HG03457 (cell line): ENCODE data around the gene PIK3AP1.

Source experiments
- ATAC-seq: cut with Tn5 transposase; IDR thresholded peaks from one replicate; pipeline ENCODE4 v1.9.1; 2021; ENCODE audit warnings: moderate number of reproducible peaks; ENCODE audit not compliant: unreplicated experiment

Gene PIK3AP1

GRCh38 chr10:96614515-96614914 lies 105.8 kb downstream of the PIK3AP1 start:
- ATAC-seq = no peak

DNA sequence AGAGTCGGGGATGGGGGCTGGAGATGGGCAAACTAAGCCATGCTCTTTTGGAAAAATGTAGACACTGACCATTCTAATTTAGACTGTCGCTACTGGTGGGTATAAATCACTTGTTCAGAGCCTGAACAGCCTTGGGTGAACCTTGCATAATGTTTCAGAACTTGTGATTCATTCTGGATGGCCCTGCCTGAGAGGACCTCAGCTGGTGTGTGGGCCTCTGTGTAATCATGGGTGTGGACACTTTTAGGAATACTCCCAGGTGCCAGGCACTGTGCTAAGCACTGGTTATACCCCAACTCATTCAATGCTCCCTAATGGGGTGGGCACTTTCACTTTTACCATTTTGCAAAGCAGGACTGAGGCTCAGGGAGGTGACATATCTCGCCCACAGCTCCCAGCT lies 106.7 kb downstream of the PIK3AP1 start:
- no peak for ATAC-seq

- no peak for ATAC-seq
Observed at GRCh38 chr10:96612055-96612830, 108.1 kb downstream of the PIK3AP1 start.

DNA sequence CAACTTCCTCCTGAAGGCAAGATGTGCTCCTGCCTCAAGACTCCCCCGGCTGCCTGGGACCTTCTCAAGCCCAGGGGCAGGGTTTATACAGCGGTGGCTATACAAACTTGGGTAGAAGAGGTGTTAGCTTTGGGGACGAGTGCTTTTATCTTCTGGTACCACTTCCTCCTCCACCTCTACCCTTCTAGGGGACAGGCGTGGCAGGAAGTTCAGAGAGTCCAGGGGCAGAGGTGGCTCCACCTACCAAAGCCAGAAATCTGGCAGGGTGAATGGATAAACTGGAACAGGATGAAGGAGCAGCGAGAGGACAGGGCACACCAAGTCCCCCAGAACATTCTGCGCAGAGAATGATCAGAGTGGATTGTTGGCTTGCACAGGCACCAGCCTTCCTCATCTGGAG lies 109.5 kb downstream of the PIK3AP1 start:
- ATAC-seq = no peak

- no peak for ATAC-seq
Observed at GRCh38 chr10:96609510-96609909, 110.8 kb downstream of the PIK3AP1 start.

DNA sequence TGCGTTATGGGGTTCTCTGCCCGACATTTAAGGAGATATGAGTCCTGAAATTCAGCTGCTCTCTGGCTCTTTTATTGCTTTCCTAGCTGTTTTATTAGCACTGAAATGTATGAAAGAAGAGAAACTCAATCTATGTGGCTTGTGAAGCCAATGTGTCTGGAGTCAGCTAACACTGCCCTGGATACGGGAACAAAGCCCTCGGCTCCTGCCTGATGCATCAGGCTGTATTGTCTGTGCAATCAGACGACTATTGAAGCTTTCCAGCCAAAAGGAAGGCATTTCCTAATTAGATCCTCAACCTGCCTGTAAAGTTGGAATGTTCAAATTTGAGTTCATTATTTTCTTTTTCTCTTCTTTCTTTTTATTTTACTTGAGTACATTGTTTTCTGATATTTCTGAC lies 111.5 kb downstream of the PIK3AP1 start:
- no peak for ATAC-seq

DNA sequence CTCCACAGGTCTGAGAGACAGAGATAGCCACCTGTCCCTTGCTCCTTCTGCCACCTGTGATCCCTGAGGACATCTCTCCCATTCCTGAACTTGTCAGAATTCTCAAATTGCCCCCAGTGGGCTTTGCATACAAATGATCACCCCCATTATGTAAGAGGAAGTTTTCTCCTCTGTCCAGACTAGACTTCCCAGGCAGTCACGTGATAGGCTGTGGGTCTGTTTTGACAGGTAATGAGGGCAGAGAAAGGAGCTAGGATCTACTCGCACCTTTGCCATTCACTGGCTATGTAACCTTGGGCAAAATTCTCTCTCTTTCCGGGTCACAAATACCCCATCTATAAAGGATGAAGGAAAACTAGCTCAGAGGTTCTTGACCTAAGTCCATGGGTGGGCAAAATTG lies 112.1 kb downstream of the PIK3AP1 start:
- no peak for ATAC-seq

DNA sequence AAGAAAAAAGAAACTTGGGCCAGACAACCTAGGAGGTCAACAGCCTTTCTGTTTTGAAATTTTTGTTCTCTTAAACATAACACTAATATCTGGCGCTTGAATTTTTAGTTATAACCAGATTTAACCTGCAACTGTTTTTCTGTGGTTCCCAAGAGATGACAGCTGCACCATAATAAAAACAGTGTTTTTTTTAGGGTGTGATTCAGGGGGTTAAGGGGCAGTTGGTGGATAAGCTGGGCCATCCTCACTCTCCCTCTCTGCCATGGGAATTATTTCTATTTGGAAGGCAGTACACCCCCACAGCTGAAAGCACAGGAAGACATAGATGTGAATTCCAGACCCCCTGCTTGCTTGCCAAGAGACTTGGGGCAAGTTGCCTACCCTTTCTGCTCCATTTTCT lies 113.4 kb downstream of the PIK3AP1 start:
- ATAC-seq = no peak

- no peak for ATAC-seq
Observed at GRCh38 chr10:96606216-96606615, 114.1 kb downstream of the PIK3AP1 start.

GRCh38 chr10:96600337-96600736 lies 120.0 kb downstream of the PIK3AP1 start:
- no peak for ATAC-seq

GRCh38 chr10:96598846-96599245 lies 121.5 kb downstream of the PIK3AP1 start:
- no peak for ATAC-seq

GRCh38 chr10:96596422-96597407 lies 123.6 kb downstream of the PIK3AP1 start:
- no peak for ATAC-seq

- ATAC-seq = no peak
Observed at GRCh38 chr10:96595741-96596140, 124.6 kb downstream of the PIK3AP1 start.

GRCh38 chr10:96591946-96592345 lies 128.4 kb downstream of the PIK3AP1 start:
- no peak for ATAC-seq

GRCh38 chr10:96588616-96589419 lies 131.5 kb downstream of the PIK3AP1 start:
- ATAC-seq = no peak

DNA sequence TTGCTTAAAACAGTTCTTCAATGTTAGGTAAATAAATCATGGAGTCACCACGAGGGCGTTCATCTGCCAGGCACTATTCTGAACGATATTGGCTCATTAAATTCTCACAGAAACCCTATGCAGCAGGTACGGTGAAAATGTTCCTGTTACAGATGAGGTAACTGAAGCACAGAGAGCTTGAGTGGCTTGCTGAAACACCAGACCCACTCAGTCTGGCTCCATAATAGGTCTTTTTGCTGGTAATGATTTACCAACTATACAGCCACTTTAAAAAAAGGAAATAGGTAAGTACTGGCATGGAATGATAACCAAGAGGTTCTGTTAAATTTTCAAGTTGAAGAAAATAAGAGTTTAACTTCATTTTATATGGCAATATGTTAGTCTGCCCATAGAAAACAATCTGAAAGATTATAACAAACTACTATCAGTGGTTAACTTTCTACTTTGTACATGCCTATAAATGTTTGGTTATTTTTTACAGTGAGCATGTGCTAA lies 132.2 kb downstream of the PIK3AP1 start:
- ATAC-seq = no peak

DNA sequence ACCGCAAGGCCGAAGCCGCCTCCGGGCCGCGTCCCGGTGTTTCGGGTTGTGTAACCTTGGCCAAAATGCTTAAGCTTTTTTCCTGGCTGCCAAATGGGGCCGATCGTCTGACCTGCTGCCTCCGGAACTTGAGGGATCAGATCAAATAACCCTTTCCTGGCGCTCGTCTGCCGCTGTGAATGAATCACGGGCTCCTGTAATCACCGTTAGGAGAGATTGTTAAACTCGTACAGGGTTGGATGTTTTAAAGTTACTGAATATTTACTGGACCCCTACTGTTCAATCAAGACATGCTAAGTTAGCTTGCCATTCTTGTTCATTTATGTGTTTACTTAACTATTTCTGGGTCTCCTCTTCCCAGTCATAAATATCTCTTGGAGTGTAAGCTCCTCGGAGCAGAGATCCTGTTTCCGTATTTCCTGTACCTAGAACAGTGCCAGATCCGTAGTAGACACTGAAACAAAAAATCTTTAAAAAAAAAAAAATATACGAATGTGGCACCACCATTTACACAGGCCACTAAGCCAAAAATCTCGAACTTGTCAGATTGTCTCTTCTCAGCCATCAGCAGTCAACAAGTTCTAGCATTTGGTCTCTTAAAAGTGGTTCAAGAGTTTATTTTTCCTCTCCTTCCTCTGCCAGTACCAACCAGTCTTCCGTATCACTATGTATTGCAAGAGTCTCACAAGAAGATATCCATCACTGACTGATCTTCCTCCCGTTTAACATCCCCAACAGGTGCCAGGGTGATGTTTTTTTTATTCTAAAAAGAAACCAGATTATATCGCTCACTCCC lies 132.9 kb downstream of the PIK3AP1 start:
- no peak for ATAC-seq

- peak; percentile 45 for ATAC-seq
Observed at GRCh38 chr10:96586419-96587263, 133.7 kb downstream of the PIK3AP1 start, which contains the start of gene TM9SF3. Gene TM9SF3 (minus strand): TSS chr10:96587012. CDS start chr10:96586835, 177 bp downstream.
